ENCODE data around the gene FIP1L1. TPM values are rescaled to one million over a fixed set of nuclear protein-coding genes. Genes with fewer than 3 reads are reported as not detected.

Gene FIP1L1
- polyA plus RNA-seq, 3 donors, result 88.2 to 105 (median 93.1) TPM

Other genes with a start within 250 kb of the FIP1L1 start
- 10 to 100 TPM; 12.0 to 13.7 (median 13.5) TPM for gene SCFD2, start 11.6 kb upstream of the FIP1L1 start, polyA plus RNA-seq (ENCODE audit: insufficient read length in 3 of 3)
- gene LNX1, start 213.8 kb downstream of the FIP1L1 start, polyA plus RNA-seq (ENCODE audit: insufficient read length in 3 of 3), result 10 to 100 TPM; 13.4 to 18.8 (median 16.4) TPM

All from renal cortex interstitium (tissue), 3 donors.